A549 treated with dexamethasone at 1 μM for 4 hours (cell line): ENCODE measurements around the gene TBC1D28. TPM values are rescaled to one million over a fixed set of nuclear protein-coding genes. Genes with fewer than 3 reads are reported as not detected.

ENCODE experiments used
- total RNA-seq: library from RNA; stranded (reverse); fragments of 200-300 nt; extraction: Qiagen RNA extraction; gene quantifications from 5 replicates; pipeline ENCODE4 v1.2.3, GENCODE V29; 2022

TBC1D28 gene
- 0.29 TPM in 1 of 5 replicates, not detected in the others for total RNA-seq

DNA sequence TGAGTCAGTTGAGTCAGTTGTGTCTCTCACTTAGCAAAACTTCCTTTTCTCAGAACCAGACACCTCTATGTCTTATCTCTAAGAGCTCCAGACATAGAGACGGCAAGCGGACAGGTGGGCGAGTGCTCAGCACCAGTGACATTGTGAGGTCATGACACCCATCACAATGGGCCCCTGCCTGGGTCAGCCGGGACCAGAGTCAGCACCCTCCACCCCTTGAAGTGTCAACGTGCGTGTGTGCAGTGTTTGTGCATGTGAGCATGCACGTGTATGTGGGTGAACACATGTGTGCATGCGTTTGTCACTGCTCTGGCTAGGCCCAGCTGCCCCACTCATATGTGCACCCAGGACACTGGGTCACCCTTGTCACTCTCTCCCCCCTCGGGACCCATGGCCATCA, at the start of gene TBC1D28:
TBC1D28 (minus strand) TSS at position 101 of the 400 bp plus-strand sequence. CDS start 3,039 bp downstream, outside the sequence.

GRCh38 chr17:18681767-18682571, 37.8 kb upstream of the TBC1D28 start, which contains the start of gene FOXO3B:
Gene FOXO3B (minus strand): TSS chr17:18682314. CDS start chr17:18681651, 663 bp downstream.

Other genes with a start within 250 kb of the TBC1D28 start
- gene LGALS9C, start 167.6 kb downstream of the TBC1D28 start, total RNA-seq: 0.19 TPM in 1 of 5 replicates, not detected in the others
- 1.8 to 4.5 TPM (median 4.1 TPM) in 5 replicates for gene FOXO3B, start 37.9 kb upstream of the TBC1D28 start, total RNA-seq
- gene FBXW10, start 99.7 kb upstream of the TBC1D28 start, total RNA-seq: 1.0 to 1.4 TPM (median 1.2 TPM) in 5 replicates
- 60.1 to 68.4 TPM (median 63.7 TPM) in 5 replicates for gene TVP23B, start 136.8 kb upstream of the TBC1D28 start, total RNA-seq
- 35.7 to 39.5 TPM (median 37.7 TPM) in 5 replicates for gene PRPSAP2, start 213.7 kb upstream of the TBC1D28 start, total RNA-seq